A673 (cell line): ENCODE measurements around the gene KCNE4. TPM values are rescaled to one million over a fixed set of nuclear protein-coding genes. Genes with fewer than 3 reads are reported as not detected.

Experiments used
- BruUV-seq: library from RNA; stranded (reverse); fragments of 400-500 nt; replicated peaks from 2 replicates; lab custom pipeline; 2021; lab: Mats Ljungman, UMichigan
- CTCF ChIA-PET: fragments of 300-600 bp; sonication (Branson Sonifier 250); formaldehyde crosslinking; loops from one replicate; lab custom pipeline; 2022; ENCODE audit warnings: antibody characterized with exemption; lab: Charles Lee
- POLR2A ChIA-PET: fragments of 300-600 bp; sonication (Branson Sonifier 250); formaldehyde crosslinking; loops from one replicate; lab custom pipeline; 2022; ENCODE audit warnings: antibody characterized with exemption; ENCODE audit not compliant: low non-redundant PET; lab: Charles Lee
- DNase-seq: peaks from one replicate; pipeline ENCODE4 v3.0.0-alpha.2; 2015; ENCODE audit warnings: low spot score
- H3K27ac ChIP-seq: fragments of 200-600 bp; sonication (generic); 2 replicates; pipeline ENCODE4 v1.5.1; 2016; ENCODE audit warnings: mixed run types, low read depth, mild to moderate bottlenecking, mixed read lengths, antibody characterized with exemption, low read length; ENCODE audit not compliant: poor library complexity, severe bottlenecking
- H3K27me3 ChIP-seq: fragments of 200-600 bp; sonication (generic); replicated peaks from 2 replicates; pipeline ENCODE4 v1.6.1; 2017; ENCODE audit warnings: mixed run types, low read depth, mild to moderate bottlenecking, mixed read lengths, antibody characterized with exemption, low read length; ENCODE audit not compliant: insufficient read depth, poor library complexity
- H3K36me3 ChIP-seq: fragments of 200-600 bp; sonication (generic); 2 replicates; pipeline ENCODE4 v1.6.1; 2016; ENCODE audit warnings: mixed run types, mild to moderate bottlenecking, mixed read lengths, antibody characterized with exemption, low read length; ENCODE audit not compliant: insufficient read depth, poor library complexity, severe bottlenecking
- H3K4me1 ChIP-seq: fragments of 200-600 bp; sonication (generic); 2 replicates; pipeline ENCODE4 v1.6.1; 2017; ENCODE audit warnings: mixed run types, mild to moderate bottlenecking, mixed read lengths, antibody characterized with exemption, low read length; ENCODE audit not compliant: insufficient read depth, poor library complexity, severe bottlenecking
- H3K4me3 ChIP-seq: fragments of 200-600 bp; sonication (generic); 2 replicates; pipeline ENCODE4 v1.5.1; 2016; ENCODE audit warnings: low read depth, mixed run types, mild to moderate bottlenecking, mixed read lengths, low read length; ENCODE audit not compliant: poor library complexity, severe bottlenecking
- H3K9me3 ChIP-seq: fragments of 200-600 bp; sonication (generic); 2 replicates; pipeline ENCODE4 v1.6.1; 2016; ENCODE audit warnings: mixed run types, low read depth, mild to moderate bottlenecking, mixed read lengths, antibody characterized with exemption, low read length; ENCODE audit not compliant: poor library complexity, severe bottlenecking
- CTCF ChIP-seq: fragments of 300-800, 200-600 bp; sonication (generic); conservative IDR thresholded peaks from 2 replicates; pipeline ENCODE4 v1.5.1; 2017; ENCODE audit warnings: low read depth, mild to moderate bottlenecking, antibody characterized with exemption, low read length, moderate library complexity, mixed read lengths
- EZH2 ChIP-seq: fragments of 200-600 bp; sonication (generic); IDR thresholded peaks from 2 replicates; pipeline ENCODE4 v1.6.1; 2017; ENCODE audit warnings: borderline replicate concordance, low read depth, mild to moderate bottlenecking, mixed read lengths, antibody characterized with exemption, low read length; ENCODE audit not compliant: poor library complexity, severe bottlenecking
- intact Hi-C: fragments of 100-400 bp; cut with micrococcal nuclease; formaldehyde crosslinking; loops from one replicate; pipeline ENCODE4 v1.10.0; 2022; ENCODE audit not compliant: unreplicated experiment
- total RNA-seq: library from RNA; stranded (reverse); gene quantifications from 2 replicates; pipeline ENCODE4 v1.2.3, GENCODE V29; 2021

KCNE4 gene
- total RNA-seq, 1 experiment from 2014 or later, result 82.5 TPM

- H3K27ac ChIP-seq, result no peak overlapping the region
- peaks cover 12% of the 10 kb centered on the region for H3K9me3 ChIP-seq
- no TSS peak for BruUV-seq
- no peaks in the 10 kb centered on the region for H3K27me3 ChIP-seq
- ChIA-PET POLR2A (no interaction called here), CTCF (no interaction called here)
- no peak overlapping the region for H3K4me3 ChIP-seq
- intact Hi-C loops, result no loop called here
- no peak for DNase-seq
- no peaks in the 10 kb centered on the region for H3K36me3 ChIP-seq
- no peak for TF ChIP-seq CTCF
- no peak for TF ChIP-seq EZH2
- peaks cover 16% of the 10 kb centered on the region for H3K4me1 ChIP-seq
These were observed 17.6 kb upstream of the KCNE4 start for GRCh38 chr2:223034221-223034975.

- CTCF ChIA-PET, result no interaction called here
- no peaks in the 10 kb centered on the region for H3K27me3 ChIP-seq
- intact Hi-C loops, result no loop called here
- POLR2A ChIA-PET, result no interaction called here
- H3K27ac ChIP-seq, result no peak overlapping the region
- TF ChIP-seq CTCF (no peak), EZH2 (no peak)
- H3K36me3 ChIP-seq, result no peaks in the 10 kb centered on the region
- peaks cover 9% of the 10 kb centered on the region for H3K9me3 ChIP-seq
- no TSS peak for BruUV-seq
- H3K4me3 ChIP-seq, result no peak overlapping the region
- no peak for DNase-seq
- H3K4me1 ChIP-seq, result peaks cover 37% of the 10 kb centered on the region
These were observed 15.1 kb upstream of the KCNE4 start for GRCh38 chr2:223036790-223037444.

- no peaks in the 10 kb centered on the region for H3K27me3 ChIP-seq
- TF ChIP-seq CTCF, result no peak
- no peak for TF ChIP-seq EZH2
- peaks cover 4% of the 10 kb centered on the region for H3K9me3 ChIP-seq
- DNase-seq, result no peak
- ChIA-PET CTCF (no interaction called here), POLR2A (no interaction called here)
- intact Hi-C loops, result no loop called here
- H3K4me1 ChIP-seq, result peaks cover 41% of the 10 kb centered on the region
- no peak overlapping the region for H3K4me3 ChIP-seq
- BruUV-seq, result no TSS peak
- H3K36me3 ChIP-seq, result no peaks in the 10 kb centered on the region
- no peak overlapping the region for H3K27ac ChIP-seq
These were observed 14.6 kb upstream of the KCNE4 start for GRCh38 chr2:223037445-223037800.
